T-helper 17 cell (primary cell): Measurements from ENCODE around the gene ARHGAP32. TPM values are rescaled to one million over a fixed set of nuclear protein-coding genes. Genes with fewer than 3 reads are reported as not detected.

Experiments
- ATAC-seq: fragments of 150-1000 bp; cut with Tn5 transposase; 2 replicates; pipeline ENCODE4 v1.10.0; 2021; ENCODE audit warnings: mild to moderate bottlenecking, moderate library complexity
- DNase-seq, 3 donors: peaks; one replicate each; pipeline versions ENCODE4 v3.0.0 to v3.0.0-alpha.2; 2020 to 2021
- H3K9me3 ChIP-seq: one replicate; pipeline ENCODE4 v1.7.0; 2013; ENCODE audit warnings: low read length, mild to moderate bottlenecking; ENCODE audit not compliant: control insufficient read depth, poor library complexity, severe bottlenecking
- H3K27ac Mint-ChIP-seq: one replicate; pipeline ENCODE4 v1.8.0; 2022; ENCODE audit warnings: mild to moderate bottlenecking, moderate library complexity, mixed read lengths
- H3K27me3 Mint-ChIP-seq: one replicate; pipeline ENCODE4 v1.8.0; 2022; ENCODE audit warnings: mixed read lengths
- H3K36me3 Mint-ChIP-seq: one replicate; pipeline ENCODE4 v1.8.0; 2022; ENCODE audit warnings: low read depth, mixed read lengths
- H3K4me1 Mint-ChIP-seq: one replicate; pipeline ENCODE4 v1.8.0; 2022; ENCODE audit warnings: mild to moderate bottlenecking, mixed read lengths
- H3K4me3 Mint-ChIP-seq: one replicate; pipeline ENCODE4 v1.8.0; 2022; ENCODE audit warnings: mild to moderate bottlenecking, moderate library complexity, mixed read lengths
- total RNA-seq, 4 donors: library from RNA in 2 of 4; stranded (reverse) in 2 of 4; gene quantifications; one replicate each; pipeline ENCODE4 v1.2.3 and lab custom pipeline; 2022 to 2026

The ARHGAP32 gene
- total RNA-seq, 2 donors from 2014 or later: 3.2 to 9.4 TPM

DNA sequence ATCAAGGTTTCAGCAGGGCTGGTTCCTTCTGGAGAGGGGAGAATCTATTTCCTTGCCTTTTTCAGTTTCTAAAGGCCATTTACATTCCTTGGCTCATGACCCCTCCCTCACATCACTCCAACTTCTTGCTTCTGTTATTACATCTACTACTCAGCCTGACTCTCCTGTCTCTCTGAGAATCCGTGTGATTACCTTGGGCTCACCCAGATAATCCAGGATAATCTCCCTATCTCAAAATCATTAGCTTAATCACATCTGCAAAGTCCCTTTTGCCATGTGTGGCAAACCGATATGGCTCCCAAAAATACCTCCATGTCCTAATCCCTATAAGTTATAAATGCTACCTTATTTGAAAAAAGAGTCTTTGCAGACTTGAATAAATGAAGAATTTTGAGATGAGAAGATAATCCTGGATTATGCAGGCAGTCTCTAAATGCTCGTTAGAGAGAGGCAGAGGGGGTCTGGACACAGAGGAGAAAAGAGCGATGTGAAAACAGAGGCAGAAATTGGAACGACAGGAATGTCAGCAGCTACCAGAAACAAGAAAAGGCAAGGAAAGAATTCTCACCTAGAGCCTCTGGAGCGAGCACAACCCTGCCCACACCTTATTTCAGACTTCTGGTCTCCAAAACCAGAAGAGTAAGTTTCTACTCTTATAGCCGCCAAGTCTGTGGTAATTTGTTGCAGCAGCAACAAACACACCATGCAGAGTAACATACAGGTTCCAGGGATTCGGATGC is 23.6 kb upstream of the ARHGAP32 start:
- no peaks in the 10 kb centered on the region for H3K9me3 ChIP-seq
- DNase-seq: no peak
- Mint-ChIP-seq H3K36me3 (no peaks in the 10 kb centered on the region), H3K27me3 (no peaks in the 10 kb centered on the region), H3K4me1 (no peaks in the 10 kb centered on the region), H3K4me3 (no peak overlapping the region), H3K27ac (no peak overlapping the region)
- ATAC-seq: no peak

- no peak for ATAC-seq
Measured at GRCh38 chr11:129214710-129215295, 22.7 kb upstream of the ARHGAP32 start.

GRCh38 chr11:129213261-129213660 is 21.1 kb upstream of the ARHGAP32 start:
- H3K36me3 Mint-ChIP-seq: no peaks in the 10 kb centered on the region
- no peak for DNase-seq
- no peaks in the 10 kb centered on the region for H3K27me3 Mint-ChIP-seq
- no peak overlapping the region for H3K4me3 Mint-ChIP-seq
- no peak overlapping the region for H3K27ac Mint-ChIP-seq
- H3K4me1 Mint-ChIP-seq: no peaks in the 10 kb centered on the region
- no peaks in the 10 kb centered on the region for H3K9me3 ChIP-seq
- ATAC-seq: no peak

More at GRCh38 chr11:129214710-129215295, 22.7 kb upstream of the ARHGAP32 start:
- no peaks in the 10 kb centered on the region for H3K27me3 Mint-ChIP-seq
- no peak overlapping the region for H3K4me3 Mint-ChIP-seq
- no peaks in the 10 kb centered on the region for H3K9me3 ChIP-seq
- no peaks in the 10 kb centered on the region for H3K36me3 Mint-ChIP-seq
- DNase-seq: no peak
- H3K27ac Mint-ChIP-seq: no peak overlapping the region
- H3K4me1 Mint-ChIP-seq: no peaks in the 10 kb centered on the region

- DNase-seq (no peak), ATAC-seq (no peak)
- H3K9me3 ChIP-seq: no peaks in the 10 kb centered on the region
- Mint-ChIP-seq H3K4me1 (no peaks in the 10 kb centered on the region), H3K4me3 (no peak overlapping the region), H3K27me3 (no peaks in the 10 kb centered on the region), H3K36me3 (no peaks in the 10 kb centered on the region), H3K27ac (no peak overlapping the region)
Measured at GRCh38 chr11:129211397-129211796, 19.3 kb upstream of the ARHGAP32 start.

DNA sequence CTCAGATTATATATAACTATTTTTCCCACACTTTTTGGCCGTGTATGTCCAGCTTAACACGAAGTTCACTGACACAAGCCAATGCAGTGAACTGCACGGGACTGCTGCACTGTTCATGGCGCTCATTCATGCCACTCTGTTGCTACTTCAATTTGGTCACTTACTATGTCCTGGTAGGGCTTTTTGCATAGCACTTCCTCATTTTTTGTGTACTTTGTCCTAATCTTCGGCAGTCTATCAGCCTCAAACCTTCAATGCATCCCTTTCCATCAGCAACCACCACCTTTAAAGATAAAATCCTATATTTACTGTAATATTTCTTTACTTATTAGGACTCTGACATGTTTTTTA is 18.7 kb upstream of the ARHGAP32 start:
- Mint-ChIP-seq H3K4me3 (no peak overlapping the region), H3K4me1 (no peaks in the 10 kb centered on the region), H3K36me3 (no peaks in the 10 kb centered on the region), H3K27me3 (no peaks in the 10 kb centered on the region), H3K27ac (no peak overlapping the region)
- no peak for ATAC-seq
- DNase-seq: no peak
- no peaks in the 10 kb centered on the region for H3K9me3 ChIP-seq

DNA sequence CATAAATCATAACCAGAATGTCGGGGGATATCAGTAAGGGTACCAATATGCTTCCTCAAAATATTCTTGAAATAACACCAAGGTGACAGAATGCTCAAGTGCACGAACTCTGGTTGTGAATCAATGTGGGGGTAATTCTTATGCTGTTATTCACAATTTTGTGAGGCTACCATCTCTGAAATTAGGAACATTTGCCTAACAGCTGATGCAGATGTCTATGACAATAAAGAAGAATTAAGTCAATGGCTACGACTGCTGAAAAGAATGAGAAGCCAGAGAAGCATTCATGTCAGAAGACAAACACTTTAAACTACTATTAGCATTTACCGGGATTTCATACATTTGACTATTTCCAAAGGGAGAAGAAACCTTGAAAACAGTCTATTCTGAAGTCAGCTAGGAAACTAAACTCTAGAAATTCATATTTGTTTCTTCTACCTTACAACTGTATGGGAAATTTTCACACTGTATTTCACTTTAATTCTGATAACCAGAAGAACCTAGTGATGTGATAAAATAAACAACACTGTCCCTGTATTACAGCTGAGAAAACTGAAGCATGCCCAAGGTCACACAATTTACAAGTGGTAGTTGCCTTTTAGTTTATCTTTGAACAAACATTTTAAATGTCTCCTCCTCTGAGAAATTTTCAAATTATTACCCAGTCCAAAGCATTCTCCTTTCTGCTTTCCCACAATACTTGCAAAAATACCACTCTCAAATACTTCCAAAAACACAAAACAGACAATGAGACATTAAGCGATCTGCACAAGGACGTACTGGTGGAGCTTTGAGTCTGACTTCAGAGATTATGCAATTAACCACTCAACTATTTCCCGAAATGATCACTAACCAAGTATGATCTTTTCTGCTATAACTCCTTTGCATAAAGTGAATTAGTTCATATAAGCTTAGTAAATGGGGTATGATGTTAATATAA is 18.0 kb upstream of the ARHGAP32 start:
- no peaks in the 10 kb centered on the region for H3K27me3 Mint-ChIP-seq
- no peaks in the 10 kb centered on the region for H3K4me1 Mint-ChIP-seq
- no peaks in the 10 kb centered on the region for H3K9me3 ChIP-seq
- H3K36me3 Mint-ChIP-seq: no peaks in the 10 kb centered on the region
- H3K4me3 Mint-ChIP-seq: no peak overlapping the region
- no peak for DNase-seq
- ATAC-seq: no peak
- H3K27ac Mint-ChIP-seq: no peak overlapping the region

DNA sequence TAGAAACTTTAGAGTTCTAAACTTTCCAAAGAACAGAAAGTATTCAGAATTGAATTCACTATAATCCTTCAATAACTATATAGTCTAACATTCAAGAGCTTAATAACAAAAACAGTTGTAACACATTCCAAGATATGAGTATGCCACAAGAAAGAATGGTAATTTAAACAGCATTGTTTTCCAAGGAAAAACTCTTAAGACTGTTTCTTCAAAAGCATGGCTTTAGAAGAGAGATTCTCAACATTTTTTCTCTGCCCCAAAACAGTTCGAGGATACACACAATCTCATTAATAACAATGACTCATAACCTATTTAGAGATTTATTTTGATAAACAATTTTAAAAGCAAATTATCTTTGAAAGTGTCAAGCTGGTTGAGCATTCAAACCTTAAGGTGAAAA is 16.7 kb upstream of the ARHGAP32 start:
- Mint-ChIP-seq H3K27ac (no peak overlapping the region), H3K36me3 (no peaks in the 10 kb centered on the region), H3K4me3 (no peak overlapping the region), H3K27me3 (no peaks in the 10 kb centered on the region), H3K4me1 (no peaks in the 10 kb centered on the region)
- no peak for DNase-seq
- no peak for ATAC-seq
- H3K9me3 ChIP-seq: no peaks in the 10 kb centered on the region

DNA sequence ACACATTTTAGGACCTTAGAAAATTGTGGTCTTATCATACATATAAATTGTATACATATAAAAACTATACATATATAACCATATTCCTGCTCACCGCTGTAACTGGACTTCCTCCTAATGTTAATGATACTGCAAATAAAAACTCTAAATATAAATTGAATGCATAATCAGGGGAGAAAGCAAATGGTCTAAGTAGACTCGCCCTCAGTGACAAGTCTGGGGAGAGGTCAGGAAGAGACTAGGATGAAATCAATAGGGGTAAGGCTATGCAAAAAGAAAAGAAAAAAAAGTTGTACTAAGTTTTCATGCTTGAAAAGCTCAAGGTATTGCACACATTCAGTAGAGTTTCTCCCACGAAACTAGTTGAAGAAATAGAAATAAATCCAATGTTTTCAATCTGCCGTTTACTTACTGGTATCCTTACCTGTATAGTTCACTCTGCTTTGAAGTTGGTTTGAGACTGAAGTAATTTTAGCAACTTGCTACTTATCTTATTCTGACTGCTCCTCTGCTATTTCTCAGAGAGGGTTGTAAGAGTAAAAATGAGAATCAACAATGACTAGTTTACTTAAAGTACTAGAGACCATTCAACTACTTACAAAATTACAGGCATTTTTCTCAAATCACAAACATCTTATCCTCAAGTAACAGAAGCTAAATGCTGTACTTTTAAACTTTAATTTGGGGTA is 12.2 kb upstream of the ARHGAP32 start:
- Mint-ChIP-seq H3K36me3 (no peaks in the 10 kb centered on the region), H3K4me3 (no peak overlapping the region), H3K27me3 (no peaks in the 10 kb centered on the region), H3K4me1 (peaks cover 2% of the 10 kb centered on the region), H3K27ac (no peak overlapping the region)
- ATAC-seq (no peak), DNase-seq (no peak)
- no peaks in the 10 kb centered on the region for H3K9me3 ChIP-seq

- no peak for ATAC-seq
- no peaks in the 10 kb centered on the region for H3K9me3 ChIP-seq
- Mint-ChIP-seq H3K36me3 (no peaks in the 10 kb centered on the region), H3K4me1 (peaks cover 2% of the 10 kb centered on the region), H3K27me3 (no peaks in the 10 kb centered on the region), H3K4me3 (peak overlapping the region; percentile 5), H3K27ac (no peak overlapping the region)
- no peak for DNase-seq
Measured at GRCh38 chr11:129202646-129203045, 10.5 kb upstream of the ARHGAP32 start.

DNA sequence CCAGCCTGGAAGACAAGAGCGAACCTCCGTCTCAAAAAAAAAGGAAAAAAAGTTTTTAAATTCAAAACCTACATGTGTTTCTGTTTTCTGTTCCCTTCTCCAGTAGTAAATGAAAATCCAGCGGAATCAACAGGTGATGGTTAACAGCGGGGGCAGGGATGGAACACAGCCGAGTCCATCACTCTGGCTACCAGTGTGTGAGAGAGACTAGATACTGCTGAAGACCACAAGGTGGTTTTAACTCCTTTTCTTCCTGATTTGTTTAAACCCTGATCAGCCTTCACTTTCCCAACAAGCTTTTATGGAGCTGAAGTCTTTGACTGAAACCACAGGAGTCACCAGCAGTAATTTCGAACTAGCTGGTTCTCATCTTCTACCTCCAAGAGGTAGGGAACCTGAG is 3.6 kb upstream of the ARHGAP32 start:
- Mint-ChIP-seq H3K27ac (no peak overlapping the region), H3K4me1 (no peaks in the 10 kb centered on the region), H3K4me3 (no peak overlapping the region), H3K36me3 (no peaks in the 10 kb centered on the region), H3K27me3 (no peaks in the 10 kb centered on the region)
- no peaks in the 10 kb centered on the region for H3K9me3 ChIP-seq
- ATAC-seq (no peak), DNase-seq (no peak)

DNA sequence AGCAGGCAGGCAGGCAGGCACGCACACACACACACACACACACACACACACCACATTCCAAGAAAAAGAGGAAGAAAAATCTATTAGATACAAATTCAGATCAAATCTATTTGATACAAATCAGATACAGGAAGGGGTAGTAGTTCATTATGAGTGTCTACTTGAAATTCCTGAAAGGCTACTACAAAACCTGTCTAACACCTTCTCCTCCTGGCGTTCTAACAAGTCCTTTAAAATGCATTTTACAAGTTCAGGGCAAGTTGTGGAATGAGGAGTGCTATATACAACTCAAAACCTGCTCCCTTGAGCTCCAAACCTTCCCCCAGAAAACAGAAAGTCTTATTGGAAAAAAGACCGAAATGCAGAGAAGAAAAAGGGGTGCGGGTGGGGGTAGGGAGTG is 476 bp downstream of the ARHGAP32 start:
- Mint-ChIP-seq H3K4me1 (no peaks in the 10 kb centered on the region), H3K27ac (no peak overlapping the region), H3K4me3 (no peak overlapping the region), H3K27me3 (no peaks in the 10 kb centered on the region), H3K36me3 (no peaks in the 10 kb centered on the region)
- ATAC-seq: no peak
- DNase-seq: no peak
- H3K9me3 ChIP-seq: no peaks in the 10 kb centered on the region

DNA sequence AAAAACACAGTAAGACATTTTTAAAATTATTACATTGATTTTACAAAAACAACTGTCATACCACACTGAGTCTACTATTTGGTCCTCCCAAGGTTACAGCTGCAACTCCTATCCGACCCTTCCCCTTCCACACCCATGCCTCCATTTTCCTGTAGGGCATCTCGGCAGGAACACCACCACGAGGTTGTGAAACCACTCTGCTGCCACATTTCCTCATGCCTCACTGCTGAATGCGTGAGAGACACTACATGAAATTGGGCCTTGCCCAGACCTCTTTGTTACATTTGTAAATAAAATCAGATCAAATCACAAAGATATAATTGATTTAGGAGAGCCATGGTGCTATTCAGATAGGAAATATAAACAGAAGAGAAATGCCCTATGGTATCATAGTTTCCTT is 2.0 kb downstream of the ARHGAP32 start:
- no peak overlapping the region for H3K27ac Mint-ChIP-seq
- H3K36me3 Mint-ChIP-seq: no peaks in the 10 kb centered on the region
- no peak overlapping the region for H3K4me3 Mint-ChIP-seq
- no peaks in the 10 kb centered on the region for H3K9me3 ChIP-seq
- ATAC-seq (no peak), DNase-seq (no peak)
- H3K27me3 Mint-ChIP-seq: no peaks in the 10 kb centered on the region
- H3K4me1 Mint-ChIP-seq: no peaks in the 10 kb centered on the region

- H3K4me1 Mint-ChIP-seq: no peaks in the 10 kb centered on the region
- no peaks in the 10 kb centered on the region for H3K27me3 Mint-ChIP-seq
- no peaks in the 10 kb centered on the region for H3K9me3 ChIP-seq
- ATAC-seq (no peak), DNase-seq (no peak)
- no peaks in the 10 kb centered on the region for H3K36me3 Mint-ChIP-seq
- no peak overlapping the region for H3K4me3 Mint-ChIP-seq
- H3K27ac Mint-ChIP-seq: no peak overlapping the region
Measured at GRCh38 chr11:129189646-129190045, 2.5 kb downstream of the ARHGAP32 start.
